C4-2B (cell line): Measurements from ENCODE around the gene AMER3.
"Not testable (repeated sequence)": the region's sequence is repeated elsewhere in the genome, so short reads cannot be mapped to it uniquely, and the experiment has no call there.

Experiments used
- H3K27ac ChIP-seq: fragments of 450-650 bp; 2 replicates; pipeline ENCODE4 v1.5.1; 2017
- ZFX ChIP-seq: fragments of 450-650 bp; IDR thresholded peaks from 2 replicates; pipeline ENCODE4 v1.6.1; 2017
- TF ChIP-seq, protein P1 (sequence below): fragments of 450-650 bp; conservative IDR thresholded peaks from 2 replicates; pipeline ENCODE4 v1.5.1; 2017; ENCODE audit warnings: mild to moderate bottlenecking

AMER3 gene

DNA sequence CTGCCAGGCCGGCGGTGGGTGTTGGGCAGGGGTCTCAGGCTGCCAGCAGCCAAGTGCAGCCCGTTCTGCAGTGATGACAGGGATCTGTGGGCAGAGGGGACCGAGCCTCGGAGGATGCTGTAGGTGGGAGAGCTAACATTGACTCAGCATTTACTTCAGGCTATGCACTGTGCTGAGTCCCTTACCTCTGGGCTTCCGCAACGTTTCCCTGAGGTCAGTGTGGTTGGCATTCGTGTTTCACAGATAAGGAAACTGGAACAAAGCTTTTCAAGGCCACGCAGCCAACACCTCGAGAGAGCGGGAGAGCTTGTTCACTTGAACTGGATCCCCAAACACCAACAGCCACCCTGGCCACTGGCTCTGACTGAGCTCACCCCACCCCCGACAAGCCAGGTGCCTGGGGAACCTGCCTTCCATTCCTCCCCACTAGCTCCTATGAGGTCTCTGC lies 27.3 kb upstream of the AMER3 start:
- H3K27ac ChIP-seq = no peak overlapping the region
- TF ChIP-seq, protein P1, sequence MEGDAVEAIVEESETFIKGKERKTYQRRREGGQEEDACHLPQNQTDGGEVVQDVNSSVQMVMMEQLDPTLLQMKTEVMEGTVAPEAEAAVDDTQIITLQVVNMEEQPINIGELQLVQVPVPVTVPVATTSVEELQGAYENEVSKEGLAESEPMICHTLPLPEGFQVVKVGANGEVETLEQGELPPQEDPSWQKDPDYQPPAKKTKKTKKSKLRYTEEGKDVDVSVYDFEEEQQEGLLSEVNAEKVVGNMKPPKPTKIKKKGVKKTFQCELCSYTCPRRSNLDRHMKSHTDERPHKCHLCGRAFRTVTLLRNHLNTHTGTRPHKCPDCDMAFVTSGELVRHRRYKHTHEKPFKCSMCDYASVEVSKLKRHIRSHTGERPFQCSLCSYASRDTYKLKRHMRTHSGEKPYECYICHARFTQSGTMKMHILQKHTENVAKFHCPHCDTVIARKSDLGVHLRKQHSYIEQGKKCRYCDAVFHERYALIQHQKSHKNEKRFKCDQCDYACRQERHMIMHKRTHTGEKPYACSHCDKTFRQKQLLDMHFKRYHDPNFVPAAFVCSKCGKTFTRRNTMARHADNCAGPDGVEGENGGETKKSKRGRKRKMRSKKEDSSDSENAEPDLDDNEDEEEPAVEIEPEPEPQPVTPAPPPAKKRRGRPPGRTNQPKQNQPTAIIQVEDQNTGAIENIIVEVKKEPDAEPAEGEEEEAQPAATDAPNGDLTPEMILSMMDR = no peak
- TF ChIP-seq ZFX = no peak

DNA sequence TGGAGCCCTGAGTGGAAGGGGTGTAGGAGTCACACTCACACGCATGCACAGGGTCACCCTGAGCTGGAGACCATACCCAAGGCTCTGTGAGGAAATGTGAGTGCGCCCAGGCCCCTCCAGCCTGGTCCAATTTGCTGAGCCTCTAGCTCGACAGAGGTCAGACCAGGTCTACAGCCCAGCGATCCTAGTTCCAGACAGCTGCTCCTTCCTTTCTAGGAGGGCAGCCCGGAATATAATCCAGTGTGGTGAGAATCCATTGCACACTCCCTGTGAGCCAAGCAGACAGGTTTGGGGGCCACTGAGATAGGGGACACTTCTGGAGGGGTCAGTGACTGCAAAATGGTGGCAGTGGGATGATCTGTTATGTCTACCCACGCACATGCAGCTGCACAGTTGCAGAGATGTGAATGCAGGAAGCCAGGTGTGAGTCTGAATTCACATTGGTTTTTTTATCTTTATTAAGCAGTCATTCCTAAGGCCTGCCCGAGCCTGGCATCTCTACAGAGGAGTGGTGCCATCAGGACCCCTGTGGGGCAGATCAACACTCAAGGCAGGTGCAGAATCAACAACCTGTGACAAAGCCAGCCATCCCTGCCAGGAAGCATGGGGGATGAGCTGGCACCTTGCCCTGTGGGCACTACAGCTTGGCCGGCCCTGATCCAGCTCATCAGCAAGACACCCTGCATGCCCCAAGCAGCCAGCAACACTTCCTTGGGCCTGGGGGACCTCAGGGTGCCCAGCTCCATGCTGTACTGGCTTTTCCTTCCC lies 26.6 kb upstream of the AMER3 start, which contains the start of gene GPR148:
Gene GPR148, plus strand, starts transcription at position 522 of the 768 bp plus-strand sequence. Its CDS starts 82 bp downstream, at position 604.
- no peak within 1 kb of the TSS for H3K27ac ChIP-seq
- no peak for TF ChIP-seq ZFX
- TF ChIP-seq, protein P1 = no peak

GRCh38 chr2:130729322-130730299 lies 25.7 kb upstream of the AMER3 start:
- no peak for TF ChIP-seq ZFX
- TF ChIP-seq, protein P1 = no peak

DNA sequence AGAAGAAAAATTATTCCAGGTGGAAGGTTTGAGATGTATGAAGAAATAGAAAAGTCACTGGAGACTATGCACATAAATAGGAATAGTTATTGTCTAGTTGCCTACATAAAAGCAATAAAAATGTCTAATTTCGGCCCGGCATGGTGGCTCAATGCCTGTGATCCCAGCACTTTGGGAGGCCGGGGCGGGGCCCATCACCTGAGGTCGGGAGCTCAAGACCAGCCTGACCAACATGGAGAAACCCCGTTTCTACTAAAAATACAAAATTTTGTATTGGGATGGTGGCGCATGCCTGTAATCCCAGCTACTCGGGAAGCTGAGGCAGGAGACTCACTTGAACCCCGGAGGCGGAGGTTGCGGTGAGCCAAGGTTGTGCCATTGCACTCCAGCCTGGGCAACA lies 23.1 kb upstream of the AMER3 start:
- H3K27ac ChIP-seq = not testable (repeated sequence)

More at GRCh38 chr2:130729322-130730299, 25.7 kb upstream of the AMER3 start:
- no peak overlapping the region for H3K27ac ChIP-seq

GRCh38 chr2:130735200-130735599 lies 20.1 kb upstream of the AMER3 start:
- no peak overlapping the region for H3K27ac ChIP-seq
- TF ChIP-seq, protein P1 = no peak
- TF ChIP-seq ZFX = no peak

DNA sequence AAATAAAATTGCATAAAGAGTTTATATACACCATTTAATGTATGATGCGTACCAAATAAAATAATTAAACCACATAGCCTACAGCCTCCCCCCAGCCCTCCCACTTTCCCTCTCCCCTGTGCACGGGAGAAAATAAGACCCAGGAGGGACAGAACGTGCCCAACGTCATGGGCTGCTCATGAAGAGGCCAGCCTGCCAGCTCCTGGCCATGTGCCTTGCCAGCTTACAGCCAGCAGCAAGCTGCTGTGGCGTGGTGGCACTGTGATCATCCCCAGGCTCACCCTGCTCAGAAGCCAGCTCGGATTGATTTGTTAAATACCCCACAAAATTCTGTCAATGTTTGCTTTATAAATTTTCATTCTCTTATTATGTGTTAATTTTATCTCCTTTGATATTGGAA lies 18.9 kb upstream of the AMER3 start:
- H3K27ac ChIP-seq = no peak overlapping the region
- TF ChIP-seq, protein P1 = no peak
- TF ChIP-seq ZFX = no peak

GRCh38 chr2:130737592-130737991 lies 17.7 kb upstream of the AMER3 start:
- TF ChIP-seq, protein P1 = no peak
- no peak for TF ChIP-seq ZFX
- H3K27ac ChIP-seq = no peak overlapping the region
